ENCODE measurements around the gene HOXB8. TPM values are rescaled to one million over a fixed set of nuclear protein-coding genes. Genes with fewer than 3 reads are reported as not detected.

The HOXB8 gene
- total RNA-seq, 1 donor from 2014 or later, result 0.98 TPM

DNA sequence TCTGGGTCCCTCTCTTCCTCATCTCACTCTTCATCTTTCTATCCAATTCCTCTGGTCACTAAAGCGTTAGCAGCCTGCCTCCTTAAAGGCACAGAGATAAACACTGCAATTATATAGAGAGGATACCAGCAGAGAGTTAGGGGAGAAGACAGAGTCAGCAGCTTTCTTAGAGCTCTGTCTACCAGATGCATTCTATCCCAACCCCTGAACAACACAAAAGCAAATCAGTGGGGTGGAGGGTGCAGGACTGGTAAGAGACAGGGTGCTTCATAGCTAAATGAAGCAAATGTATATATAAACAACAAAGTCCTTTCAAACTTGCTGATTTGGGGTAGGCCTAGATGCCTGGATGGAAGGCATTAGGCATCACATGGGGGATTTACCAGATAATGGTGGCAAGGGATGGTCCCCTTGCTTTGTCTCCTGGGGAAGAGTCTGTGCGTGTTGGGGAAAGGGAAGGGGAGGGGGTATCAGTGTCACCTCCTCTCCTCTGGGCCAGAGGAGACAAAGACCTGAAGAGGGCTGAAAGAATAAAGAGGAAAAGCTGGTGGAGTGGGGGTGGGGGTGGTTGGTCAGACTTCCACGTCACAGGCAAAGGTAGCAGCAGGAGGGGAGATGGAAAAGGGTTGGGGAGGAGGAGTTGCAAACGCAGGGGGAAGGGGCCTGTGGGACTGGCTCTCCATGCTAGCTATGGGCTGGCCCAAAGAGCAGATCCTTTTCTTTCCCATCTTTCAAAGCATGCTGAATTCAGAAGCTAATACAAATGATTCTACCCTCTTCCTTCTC lies 49.0 kb downstream of the HOXB8 start:
- intact Hi-C loops (cut with DNase I), result no loop called here
- ATAC-seq (no peak), DNase-seq (ENCODE audit: low spot score) (no peak)

DNA sequence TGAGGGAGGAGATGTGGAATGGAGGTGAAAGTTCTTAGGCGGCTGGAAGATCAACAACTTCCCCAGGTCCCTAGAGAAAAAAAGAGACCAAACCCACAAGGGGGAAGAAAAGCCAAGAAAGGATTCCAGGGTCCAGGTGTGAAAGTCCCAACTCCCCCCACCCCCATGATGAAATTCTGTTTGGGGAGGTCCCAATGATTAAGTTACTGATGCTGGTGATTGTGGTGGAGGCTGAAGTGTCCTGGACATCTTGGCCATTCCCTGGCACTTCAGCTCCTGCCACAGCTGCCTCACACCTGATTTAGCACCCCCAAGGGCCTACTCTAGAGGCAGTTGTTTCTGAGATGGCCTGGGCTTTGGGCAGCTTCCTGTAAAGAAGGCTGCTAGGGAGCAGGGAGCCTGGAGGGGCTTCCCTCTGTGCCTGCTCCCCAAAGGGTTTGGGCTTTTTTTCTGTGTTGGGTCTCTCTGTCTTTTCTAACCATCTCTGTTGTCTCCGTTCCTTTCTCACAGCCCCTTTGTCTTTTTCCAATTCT lies 50.0 kb downstream of the HOXB8 start:
- intact Hi-C loops (cut with DNase I), result no loop called here
- ATAC-seq, result no peak

DNA sequence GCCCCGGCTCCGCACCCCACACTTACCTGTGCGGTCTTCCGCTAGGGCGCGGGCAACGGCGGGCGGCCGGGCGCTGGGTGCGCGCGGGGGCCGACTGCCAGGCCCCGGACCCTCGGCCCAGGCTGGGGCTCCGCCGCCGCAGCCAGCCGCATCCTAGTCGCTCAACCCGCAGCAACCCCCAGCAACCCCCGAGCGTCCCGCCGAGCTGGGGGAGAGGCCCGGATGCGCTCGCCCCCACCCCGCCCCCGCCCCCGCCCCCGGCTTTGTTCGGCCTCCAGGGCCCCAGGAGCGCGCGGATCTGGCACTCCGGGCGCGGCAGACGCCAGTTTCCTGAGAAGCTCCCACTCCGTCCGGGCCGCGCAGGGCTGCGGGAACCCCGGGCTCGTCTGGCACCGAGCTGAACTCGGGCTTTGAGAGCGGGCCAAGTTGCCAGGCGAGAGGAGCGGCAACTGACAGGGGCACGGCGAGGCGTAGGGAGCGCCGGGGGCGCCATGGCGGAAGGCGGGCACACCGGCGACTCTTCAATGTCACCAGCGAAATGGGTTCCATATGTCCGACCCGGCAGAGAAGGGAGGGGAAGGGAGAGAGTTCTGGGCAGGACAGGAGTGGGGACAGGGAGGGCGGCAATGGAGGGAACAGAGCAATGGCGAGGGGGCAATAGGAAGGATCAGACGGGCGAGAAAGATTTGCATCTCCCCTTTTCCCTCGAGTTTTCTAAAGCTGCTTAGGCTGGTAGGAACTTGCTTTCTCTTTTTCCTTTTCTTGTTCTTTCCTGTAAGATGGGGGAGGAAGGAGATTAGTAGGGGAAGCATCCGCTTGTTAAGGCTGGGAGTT lies 50.7 kb downstream of the HOXB8 start:
- ATAC-seq, result peak; percentile 55
- DNase-seq (ENCODE audit: low spot score), result no peak
- intact Hi-C loops (cut with DNase I), result no loop called here

More for the DNA sequence above, 50.0 kb downstream of the HOXB8 start:
- DNase-seq (ENCODE audit: low spot score), result no peak

DNA sequence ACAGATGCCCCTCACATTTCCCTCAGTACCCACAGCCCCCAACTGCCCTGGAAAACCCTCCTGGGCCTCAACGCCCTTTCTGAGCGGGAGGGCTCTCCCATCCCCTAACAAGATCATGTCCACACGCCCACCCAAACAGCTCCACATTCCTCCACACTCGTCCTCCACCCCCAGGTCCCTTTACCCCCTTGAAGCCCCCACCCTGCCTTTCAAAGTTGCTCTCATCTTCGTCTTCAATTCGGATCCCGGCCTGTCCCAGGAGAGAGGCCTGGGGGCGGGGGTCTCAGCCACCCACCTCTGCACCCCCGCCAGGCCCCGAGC lies 51.3 kb downstream of the HOXB8 start:
- no peak for ATAC-seq
- DNase-seq (ENCODE audit: low spot score), result no peak
- intact Hi-C loops (cut with DNase I), result no loop called here

DNA sequence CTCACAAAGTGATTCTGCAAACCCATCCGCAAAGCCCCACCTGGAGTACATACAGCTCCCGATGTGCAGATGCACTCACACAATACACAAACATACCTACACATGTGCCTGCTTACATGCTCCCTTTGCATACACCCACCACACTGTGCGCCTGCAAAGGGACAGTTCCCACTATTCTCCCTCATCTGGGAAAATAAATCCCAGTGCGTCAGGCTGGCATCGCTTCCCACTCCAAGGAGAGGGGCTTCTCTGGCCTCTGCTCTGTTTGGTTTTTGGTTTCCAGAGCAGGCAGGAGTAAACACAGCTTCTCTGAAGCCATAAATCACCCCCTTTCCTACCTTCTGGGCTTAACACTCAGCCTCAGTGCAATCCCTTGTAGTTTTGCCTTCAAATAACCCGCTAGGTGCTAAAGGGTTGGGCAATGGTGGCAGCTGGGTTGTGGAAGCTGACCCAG lies 51.7 kb downstream of the HOXB8 start:
- intact Hi-C loops (cut with DNase I), result no loop called here
- DNase-seq (ENCODE audit: low spot score) (no peak), ATAC-seq (no peak)

DNA sequence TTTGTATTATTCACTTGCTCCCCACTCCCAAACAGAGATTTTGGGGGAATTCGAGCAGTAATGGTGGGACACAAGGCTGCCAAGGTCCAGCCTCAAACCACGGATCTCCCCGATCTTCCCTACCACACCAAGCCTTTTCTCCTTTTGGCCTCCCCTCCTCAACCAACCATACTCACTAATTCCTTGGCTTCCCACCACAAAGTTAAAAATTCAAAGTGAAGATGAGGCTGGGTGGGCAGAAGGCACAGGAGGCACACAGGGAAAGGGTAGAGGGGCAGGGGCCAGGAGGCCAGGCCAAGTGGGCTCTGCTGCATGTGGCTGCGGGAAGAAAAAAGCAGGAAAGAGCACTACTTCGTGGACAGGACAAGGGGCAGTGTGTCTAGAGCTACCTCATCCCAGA lies 52.2 kb downstream of the HOXB8 start:
- ATAC-seq, result no peak

More for the DNA sequence above, 52.2 kb downstream of the HOXB8 start:
- intact Hi-C loops (cut with DNase I), result no loop called here
- DNase-seq (ENCODE audit: low spot score), result no peak

Small RNA genes lying within 50 kb of the gene (microRNA-seq; reads per million reads assigned to microRNA genes)
- gene MIR196A1, result not detected

Other genes with a start within 250 kb of the HOXB8 start
- 7.4 TPM for gene SKAP1, start 185.1 kb downstream of the HOXB8 start, total RNA-seq
- gene HOXB1, start 84.3 kb downstream of the HOXB8 start, total RNA-seq, result not detected
- gene HOXB2, start 70.2 kb downstream of the HOXB8 start, total RNA-seq, result 23.1 TPM
- 8.8 TPM for gene HOXB4, start 36.9 kb downstream of the HOXB8 start, total RNA-seq
- 25.6 TPM for gene HOXB3, start 25.1 kb downstream of the HOXB8 start, total RNA-seq
- 2.4 TPM for gene HOXB5, start 21.5 kb downstream of the HOXB8 start, total RNA-seq
- gene HOXB6, start 10.3 kb downstream of the HOXB8 start, total RNA-seq, result 6.3 TPM
- gene HOXB7, start 4.3 kb downstream of the HOXB8 start, total RNA-seq, result 8.1 TPM
- 0.18 TPM for gene HOXB9, start 11.1 kb upstream of the HOXB8 start, total RNA-seq
- gene PRAC1, start 107.2 kb upstream of the HOXB8 start, total RNA-seq, result not detected
- not detected for gene PRAC2, start 107.9 kb upstream of the HOXB8 start, total RNA-seq
- not detected for gene HOXB13, start 113.5 kb upstream of the HOXB8 start, total RNA-seq
- 0.27 TPM for gene TTLL6, start 201.9 kb upstream of the HOXB8 start, total RNA-seq
- gene CALCOCO2, start 215.7 kb upstream of the HOXB8 start, total RNA-seq, result 206 TPM